IMR-90 (cell line): ENCODE data around the gene ELAVL1. TPM values are rescaled to one million over a fixed set of nuclear protein-coding genes. Genes with fewer than 3 reads are reported as not detected.

Experiments used
- ATAC-seq: fragments of 200-7000 bp; cut with Tn5 transposase; 2 replicates; pipeline ENCODE4 v1.9.1; 2020; ENCODE audit warnings: low read depth, mild to moderate bottlenecking, moderate library complexity
- BruUV-seq: library from RNA; stranded (reverse); fragments of 400-500 nt; replicated peaks from 2 replicates; lab custom pipeline; 2021; lab: Mats Ljungman, UMichigan
- CTCF ChIA-PET: fragments of 300-600 bp; formaldehyde crosslinking; extraction: SDS; loops from one replicate; lab custom pipeline; 2021; ENCODE audit warnings: antibody characterized with exemption; lab: Yijun Ruan, JAX
- POLR2A ChIA-PET: fragments of 300-600 bp; sonication (Branson Sonifier 250); formaldehyde crosslinking; loops from one replicate; lab custom pipeline; 2022; ENCODE audit warnings: antibody characterized with exemption; ENCODE audit not compliant: unreplicated experiment; lab: Charles Lee
- DNase-seq: peaks from one replicate; pipeline ENCODE4 v3.0.0; 2013
- H2AFZ ChIP-seq: replicated peaks from 2 replicates; pipeline ENCODE3; 2013; ENCODE audit warnings: low read length, mild to moderate bottlenecking; ENCODE audit not compliant: poor library complexity
- H2AK5ac ChIP-seq: 2 replicates; pipeline ENCODE4 v1.6.1; 2013; ENCODE audit warnings: low read depth, low read length, inconsistent platforms
- H2AK9ac ChIP-seq: replicated peaks from 2 replicates; pipeline ENCODE3; 2013; ENCODE audit warnings: mild to moderate bottlenecking, low read depth, low read length, moderate library complexity; ENCODE audit not compliant: poor library complexity
- H2BK120ac ChIP-seq: 2 replicates; pipeline ENCODE4 v1.6.1; 2013; ENCODE audit warnings: low read depth, low read length, inconsistent platforms
- H2BK15ac ChIP-seq: 3 replicates; pipeline ENCODE4 v1.6.1; 2013; ENCODE audit warnings: low read depth, low read length, inconsistent platforms
- H2BK20ac ChIP-seq: 2 replicates; pipeline ENCODE4 v1.6.1; 2013; ENCODE audit warnings: low read depth, mild to moderate bottlenecking, inconsistent platforms, low read length, moderate library complexity
- H2BK5ac ChIP-seq: 2 replicates; pipeline ENCODE4 v1.6.1; 2013; ENCODE audit warnings: mild to moderate bottlenecking, low read depth, low read length, inconsistent platforms; ENCODE audit not compliant: poor library complexity, severe bottlenecking
- H3K14ac ChIP-seq: replicated peaks from 2 replicates; pipeline ENCODE4 v1.6.1; 2013; ENCODE audit warnings: low read depth, low read length, inconsistent platforms
- H3K18ac ChIP-seq: 2 replicates; pipeline ENCODE4 v1.6.1; 2013; ENCODE audit warnings: low read depth, low read length, control low read depth
- H3K23ac ChIP-seq: 2 replicates; pipeline ENCODE4 v1.6.1; 2013; ENCODE audit warnings: low read depth, low read length, inconsistent platforms
- H3K27ac ChIP-seq: 2 replicates; pipeline ENCODE4 v1.5.1; 2013; ENCODE audit warnings: mild to moderate bottlenecking, control low read depth, low read length; ENCODE audit not compliant: insufficient read depth
- H3K27me3 ChIP-seq: 2 replicates; pipeline ENCODE4 v1.6.1; 2013; ENCODE audit warnings: low read length; ENCODE audit not compliant: control insufficient read depth, insufficient read depth
- H3K36me3 ChIP-seq: 2 replicates; pipeline ENCODE4 v1.6.1; 2013; ENCODE audit warnings: low read length, mixed read lengths; ENCODE audit not compliant: control insufficient read depth, insufficient read depth
- H3K4ac ChIP-seq: 2 replicates; pipeline ENCODE4 v1.6.1; 2013; ENCODE audit warnings: low read depth, low read length, inconsistent platforms
- H3K4me1 ChIP-seq: 2 replicates; pipeline ENCODE4 v1.6.1; 2013; ENCODE audit warnings: low read length, mixed read lengths; ENCODE audit not compliant: control insufficient read depth, insufficient read depth
- H3K4me2 ChIP-seq: 2 replicates; pipeline ENCODE4 v1.6.1; 2013; ENCODE audit warnings: low read depth, mild to moderate bottlenecking, control low read depth, low read length, moderate library complexity
- H3K4me3 ChIP-seq: 2 replicates; pipeline ENCODE4 v1.5.1; 2013; ENCODE audit warnings: low read depth, mild to moderate bottlenecking, control low read depth, low read length, moderate library complexity; ENCODE audit not compliant: insufficient read depth
- H3K56ac ChIP-seq: 2 replicates; pipeline ENCODE4 v1.6.1; 2013; ENCODE audit warnings: low read length, inconsistent platforms; ENCODE audit not compliant: insufficient read depth; ENCODE audit errors: extremely low read depth
- H3K79me1 ChIP-seq, 2 experiments: 2 replicates each; pipeline ENCODE4 v1.6.1; 2013; ENCODE audit warnings: low read length in 2 of 2, inconsistent platforms in 1 of 2, low read depth in 1 of 2
- H3K9ac ChIP-seq: 2 replicates; pipeline ENCODE4 v1.6.1; 2013; ENCODE audit warnings: low read depth, low read length, control low read depth
- H3K9me1 ChIP-seq: 2 replicates; pipeline ENCODE4 v1.6.1; 2013; ENCODE audit warnings: low read length, inconsistent platforms; ENCODE audit not compliant: insufficient read depth
- H3K9me3 ChIP-seq: 2 replicates; pipeline ENCODE4 v1.6.1; 2013; ENCODE audit warnings: low read length; ENCODE audit not compliant: control insufficient read depth, insufficient read depth
- H4K20me1 ChIP-seq: 2 replicates; pipeline ENCODE4 v1.6.1; 2013; ENCODE audit warnings: low read length, inconsistent platforms; ENCODE audit not compliant: insufficient read depth
- H4K5ac ChIP-seq: 2 replicates; pipeline ENCODE4 v1.6.1; 2013; ENCODE audit warnings: mild to moderate bottlenecking, low read depth, low read length, control low read depth
- H4K8ac ChIP-seq, 2 experiments: 2 replicates each; pipeline ENCODE4 v1.6.1; 2013; ENCODE audit warnings: low read depth in 2 of 2, low read length in 2 of 2, control low read depth in 1 of 2, inconsistent platforms in 1 of 2
- H4K91ac ChIP-seq: 2 replicates; pipeline ENCODE4 v1.6.1; 2013; ENCODE audit warnings: low read depth, low read length, inconsistent platforms; ENCODE audit not compliant: insufficient read depth
- CTCF ChIP-seq: conservative IDR thresholded peaks from 2 replicates; pipeline ENCODE4 v1.5.1; 2012; ENCODE audit warnings: mild to moderate bottlenecking, low read depth, low read length, improper control_type of control experiment
- MAZ ChIP-seq: IDR thresholded peaks from 2 replicates; pipeline ENCODE4 v1.6.1; 2012; ENCODE audit warnings: low read depth, mild to moderate bottlenecking, low read length, improper control_type of control experiment, moderate library complexity, borderline replicate concordance
- MXI1 ChIP-seq: IDR thresholded peaks from 2 replicates; pipeline ENCODE4 v1.6.1; 2012; ENCODE audit warnings: low read depth, mild to moderate bottlenecking, low read length, moderate library complexity, borderline replicate concordance
- POLR2A ChIP-seq: IDR thresholded peaks from 2 replicates; pipeline ENCODE4 v1.6.1; 2012; ENCODE audit warnings: mild to moderate bottlenecking, low read depth, low read length
- SMC3 ChIP-seq: fragments of 150-350 bp; IDR thresholded peaks from 2 replicates; pipeline ENCODE4 v1.6.1; 2016; ENCODE audit warnings: low read depth, mild to moderate bottlenecking, antibody characterized with exemption, low read length, moderate library complexity
- WGBS, 2 experiments: methylation state at CpG; one replicate each; pipeline versions ENCODE4 v1.1.5 to v1.1.7; 2013; ENCODE audit warnings: missing lambda C conversion rate in 2 of 2; ENCODE audit not compliant: insufficient read length in 1 of 2; ENCODE audit errors: extremely low coverage in 2 of 2; 5-methylcytosine and 5-hydroxymethylcytosine counted together
- dilution Hi-C: fragments of 300-500 bp; cut with HindIII; formaldehyde crosslinking; loops from one replicate; pipeline ENCODE4 v1.14.3; 2018; ENCODE audit warnings: low sequenced_read_pairs; ENCODE audit not compliant: unreplicated experiment
- in situ Hi-C: fragments of 300-500 bp; cut with MboI; formaldehyde crosslinking; loops from 3 replicates; pipeline ENCODE4 v1.14.3; 2019; ENCODE audit warnings: low sequenced_read_pairs, inconsistent platforms, mixed read lengths
- intact Hi-C: fragments of 100-400 bp; cut with micrococcal nuclease; formaldehyde crosslinking; loops from 2 replicates; pipeline ENCODE4 v1.10.0; 2022
- polyA plus RNA-seq, 3 experiments: library from polyadenylated mRNA; depleted of rRNA; stranded (reverse); fragments of >200 nt; gene quantifications; 2 replicates each; pipeline ENCODE4 v1.2.3, GENCODE V29; 2012; ENCODE audit warnings: low replicate concordance in 1 of 3
- total RNA-seq: library from RNA; depleted of rRNA; stranded (reverse); fragments of >200 nt; gene quantifications from 2 replicates; pipeline ENCODE4 v1.2.3, GENCODE V29; 2012

The ELAVL1 gene
- total and polyA plus RNA-seq, 2 of the 4 experiments (the other 2 are of a cell fraction) = 55.6 to 59.0 TPM

- no peak overlapping the region for H2BK15ac ChIP-seq
- WGBS, 2 experiments = 1% methylated on average over 22 of the region's 62 CpGs; no CpG with 5 or more reads in 1 of the 2 experiments
- H2AK9ac ChIP-seq = peak overlapping the region; percentile 99
- ChIA-PET POLR2A (interaction anchor here (0.5 to 1.7 kb wide), 4 partner anchors 12 to 1914 kb away, joined by 3 to 18 read pairs (median 4); partner anchors contain the start of genes MAP2K7 and PIN1), CTCF (interaction anchor here (1.0 to 1.7 kb wide), 4 partner anchors 9 to 26 kb away, joined by 3 to 6 read pairs (median 5); partner anchors contain the start of gene MAP2K7)
- peaks cover 6% of the 10 kb centered on the region for H3K27me3 ChIP-seq
- peak overlapping the region; percentile 68; the same call in 1 of the 2 replicates for H4K5ac ChIP-seq
- H4K8ac ChIP-seq = peak overlapping the region; percentile 1 to 94; a peak in 2 of 4 replicates
- H3K9me1 ChIP-seq = peaks cover 9% of the 10 kb centered on the region
- no peaks in the 10 kb centered on the region for H3K9me3 ChIP-seq
- H2BK120ac ChIP-seq = no peak overlapping the region; the same call in 1 of the 2 replicates
- peak overlapping the region; percentile 80 for H3K9ac ChIP-seq
- BruUV-seq = no TSS peak
- peak overlapping the region; percentile 99 for H3K14ac ChIP-seq
- H3K4me3 ChIP-seq = peak overlapping the region; percentile 92
- DNase-seq = peak; percentile 94
- intact Hi-C loops = no loop called here
- dilution Hi-C loops = no loop called here
- peak overlapping the region; percentile 82 for H4K91ac ChIP-seq
- peak overlapping the region; percentile 29; the same call in 1 of the 2 replicates for H3K18ac ChIP-seq
- peaks cover 7% of the 10 kb centered on the region; the same call in 1 of the 2 replicates for H3K36me3 ChIP-seq
- TF ChIP-seq CTCF = no peak
- TF ChIP-seq POLR2A = peak; percentile 51; the same call in 1 of the 2 replicates
- peak; percentile 25; the same call in 1 of the 2 replicates for TF ChIP-seq MAZ
- TF ChIP-seq SMC3 = no peak
- TF ChIP-seq MXI1 = 0 out of 2 replicates have a peak, but pooled peaks have one; percentile 15
- H2BK20ac ChIP-seq = no peak overlapping the region
- H2BK5ac ChIP-seq = peak overlapping the region; percentile 91
- H3K27ac ChIP-seq = peak overlapping the region; percentile 84
- H3K4me2 ChIP-seq = peak overlapping the region; percentile 93
- H3K23ac ChIP-seq = peak overlapping the region; percentile 98
- peaks cover 0 to 19% of the 10 kb centered on the region in 2 experiments; a peak in 2 of 4 replicates for H3K79me1 ChIP-seq
- H4K20me1 ChIP-seq = peaks cover 11% of the 10 kb centered on the region
- peaks cover 20% of the 10 kb centered on the region for H3K4me1 ChIP-seq
- peak overlapping the region; percentile 97 for H3K4ac ChIP-seq
- peak overlapping the region; percentile 100 for H2AFZ ChIP-seq
- in situ Hi-C loops = no loop called here
- H2AK5ac ChIP-seq = peak overlapping the region; percentile 95
- H3K56ac ChIP-seq = peak overlapping the region; percentile 43; the same call in 1 of the 2 replicates
- ATAC-seq = peak; percentile 75
Observed at GRCh38 chr19:7920519-7921301, 84.7 kb downstream of the ELAVL1 start.
